GM06990 (cell line): ENCODE measurements around the gene TPT1.

Source experiments
- DNase-seq: peaks from one replicate; pipeline ENCODE4 v3.0.0-alpha.2; 2011; ENCODE audit not compliant: insufficient read length; ENCODE audit errors: extremely low read depth
- H3K27me3 ChIP-seq: replicated peaks from 2 replicates; pipeline ENCODE4 v1.6.0; 2011; ENCODE audit warnings: low read length; ENCODE audit not compliant: control insufficient read depth, insufficient read depth
- H3K36me3 ChIP-seq: 2 replicates; pipeline ENCODE4 v1.5.1; 2011; ENCODE audit warnings: low read length; ENCODE audit not compliant: control insufficient read depth, insufficient read depth
- H3K4me3 ChIP-seq: replicated peaks from 2 replicates; pipeline ENCODE4 v1.5.1; 2011; ENCODE audit warnings: low read depth, mild to moderate bottlenecking, control low read depth, low read length
- TF ChIP-seq, protein P1 (sequence below): IDR thresholded peaks from 2 replicates; pipeline ENCODE4 v1.5.1; 2011; ENCODE audit warnings: low read length, control low read depth, mild to moderate bottlenecking, inconsistent platforms; ENCODE audit not compliant: insufficient read depth, poor library complexity, severe bottlenecking

Gene TPT1

DNA sequence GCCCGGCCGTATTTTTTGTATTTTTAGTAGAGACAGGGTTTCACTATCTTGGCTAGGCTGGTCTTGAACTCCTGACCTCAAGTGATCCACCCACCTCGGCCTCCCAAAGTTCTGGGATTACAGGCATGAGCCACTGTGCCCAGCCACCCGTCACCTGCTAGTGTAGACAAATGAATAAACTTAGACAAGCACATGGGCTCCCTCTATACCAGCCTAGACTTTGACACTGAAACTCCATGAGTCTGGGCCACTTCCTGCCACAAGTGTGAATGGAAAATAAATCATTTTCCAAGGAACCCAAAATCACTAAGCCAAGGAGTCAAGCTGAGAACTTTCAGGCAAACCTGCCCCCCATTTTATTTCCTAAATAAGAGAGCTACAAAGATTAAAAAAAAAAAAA lies 27.0 kb upstream of the TPT1 start:
- no peaks in the 10 kb centered on the region for H3K36me3 ChIP-seq
- no peak overlapping the region for H3K4me3 ChIP-seq
- DNase-seq, result no peak
- H3K27me3 ChIP-seq, result no peaks in the 10 kb centered on the region
- TF ChIP-seq, protein P1, sequence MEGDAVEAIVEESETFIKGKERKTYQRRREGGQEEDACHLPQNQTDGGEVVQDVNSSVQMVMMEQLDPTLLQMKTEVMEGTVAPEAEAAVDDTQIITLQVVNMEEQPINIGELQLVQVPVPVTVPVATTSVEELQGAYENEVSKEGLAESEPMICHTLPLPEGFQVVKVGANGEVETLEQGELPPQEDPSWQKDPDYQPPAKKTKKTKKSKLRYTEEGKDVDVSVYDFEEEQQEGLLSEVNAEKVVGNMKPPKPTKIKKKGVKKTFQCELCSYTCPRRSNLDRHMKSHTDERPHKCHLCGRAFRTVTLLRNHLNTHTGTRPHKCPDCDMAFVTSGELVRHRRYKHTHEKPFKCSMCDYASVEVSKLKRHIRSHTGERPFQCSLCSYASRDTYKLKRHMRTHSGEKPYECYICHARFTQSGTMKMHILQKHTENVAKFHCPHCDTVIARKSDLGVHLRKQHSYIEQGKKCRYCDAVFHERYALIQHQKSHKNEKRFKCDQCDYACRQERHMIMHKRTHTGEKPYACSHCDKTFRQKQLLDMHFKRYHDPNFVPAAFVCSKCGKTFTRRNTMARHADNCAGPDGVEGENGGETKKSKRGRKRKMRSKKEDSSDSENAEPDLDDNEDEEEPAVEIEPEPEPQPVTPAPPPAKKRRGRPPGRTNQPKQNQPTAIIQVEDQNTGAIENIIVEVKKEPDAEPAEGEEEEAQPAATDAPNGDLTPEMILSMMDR, result no peak

DNA sequence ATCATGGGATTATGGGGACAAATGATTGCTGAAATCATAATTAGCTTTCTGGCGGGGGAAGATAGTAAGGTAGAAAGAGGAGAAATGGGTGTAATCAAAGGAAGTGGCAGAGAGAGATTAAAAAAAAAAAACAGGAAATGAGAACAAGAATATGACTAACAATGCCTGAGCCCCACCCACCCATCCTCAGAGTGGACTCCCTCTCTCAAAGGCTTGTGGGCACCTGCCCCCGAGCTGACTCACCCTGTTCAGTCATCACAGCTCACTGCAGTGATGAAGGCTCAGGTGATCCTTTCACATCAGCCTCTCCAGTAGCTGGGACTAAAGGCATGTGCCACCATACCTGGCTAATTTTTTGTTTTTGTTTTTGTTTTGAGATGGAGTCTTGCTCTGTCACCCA lies 26.4 kb upstream of the TPT1 start:
- no peaks in the 10 kb centered on the region for H3K36me3 ChIP-seq
- TF ChIP-seq, protein P1, result no peak
- DNase-seq, result peak; percentile 65
- no peak overlapping the region for H3K4me3 ChIP-seq
- no peaks in the 10 kb centered on the region for H3K27me3 ChIP-seq

DNA sequence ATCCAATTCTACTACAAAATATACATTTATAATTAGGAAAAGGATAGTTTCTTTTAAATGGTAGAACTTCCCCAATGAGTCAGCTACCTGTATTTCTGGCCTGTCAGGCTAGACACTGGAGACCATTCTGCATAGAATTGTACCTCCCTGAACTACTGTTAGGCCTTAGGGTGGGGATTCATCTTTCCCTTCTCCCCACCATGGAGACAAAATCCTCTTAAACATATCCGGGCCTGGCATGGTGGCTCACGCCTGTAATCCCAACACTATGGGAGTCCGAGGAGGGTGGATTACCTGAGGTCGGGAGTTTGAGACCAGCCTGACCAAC lies 24.5 kb upstream of the TPT1 start:
- Histone ChIP-seq H3K27me3 (no peaks in the 10 kb centered on the region), H3K36me3 (no peaks in the 10 kb centered on the region), H3K4me3 (no peak overlapping the region)
- TF ChIP-seq, protein P1, result no peak
- DNase-seq, result no peak

DNA sequence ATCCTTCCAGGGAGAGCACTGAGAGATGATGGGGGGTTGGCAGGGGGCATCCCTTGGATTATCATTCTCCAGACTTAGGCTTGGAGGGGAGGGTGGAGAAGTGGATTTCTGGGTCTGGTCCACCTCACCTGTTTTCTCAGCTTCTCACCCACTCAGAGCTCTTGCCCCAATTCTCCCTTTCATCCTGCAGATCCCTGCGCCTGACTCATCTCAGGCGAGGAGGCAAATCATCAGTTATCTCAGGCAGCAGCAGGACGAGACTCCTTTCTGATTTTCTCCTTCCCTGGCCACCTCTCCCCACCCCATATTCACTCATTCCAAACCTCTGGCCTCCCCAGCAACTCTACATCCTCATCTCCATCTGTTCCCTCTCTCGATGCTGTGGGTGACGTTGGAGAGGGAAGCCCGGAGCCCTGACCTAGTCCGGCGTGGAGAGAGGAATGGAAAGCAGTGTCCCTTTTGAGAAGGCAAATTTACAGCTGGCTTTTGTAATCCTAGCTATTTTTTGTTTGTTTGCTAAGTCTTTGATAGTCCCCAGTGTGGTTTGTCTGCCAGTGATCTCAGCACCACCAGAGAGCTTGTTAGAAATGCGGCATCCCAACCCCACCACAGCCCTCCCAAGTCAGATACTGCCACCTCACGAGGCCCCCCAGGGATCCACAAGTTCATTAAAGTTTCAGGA lies 24.0 kb upstream of the TPT1 start:
- no peak for DNase-seq
- TF ChIP-seq, protein P1, result no peak
- Histone ChIP-seq H3K27me3 (no peaks in the 10 kb centered on the region), H3K4me3 (no peak overlapping the region), H3K36me3 (no peaks in the 10 kb centered on the region)

DNA sequence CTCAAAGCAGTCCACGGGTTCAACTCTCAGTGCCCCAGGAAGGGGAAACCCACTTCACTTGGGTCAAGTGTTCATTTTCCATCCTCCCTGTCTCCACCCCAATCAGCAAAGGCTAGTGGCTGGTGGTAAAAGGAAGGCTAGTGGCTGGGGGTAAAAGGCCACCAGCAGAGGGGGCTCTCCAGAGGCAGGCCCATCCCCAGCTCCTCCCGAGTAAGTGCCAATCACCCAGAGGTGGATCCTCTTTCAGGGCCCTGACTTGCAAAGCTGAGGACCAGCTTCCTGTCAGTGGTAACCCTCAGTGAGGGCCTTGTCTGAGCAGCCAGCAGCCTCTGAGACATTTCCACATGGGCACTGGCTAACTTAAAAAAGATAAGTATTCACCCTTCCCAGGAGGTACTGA lies 22.0 kb upstream of the TPT1 start:
- no peak overlapping the region for H3K4me3 ChIP-seq
- DNase-seq, result no peak
- H3K27me3 ChIP-seq, result no peaks in the 10 kb centered on the region
- TF ChIP-seq, protein P1, result no peak
- H3K36me3 ChIP-seq, result no peaks in the 10 kb centered on the region; the same call in 1 of the 2 replicates

DNA sequence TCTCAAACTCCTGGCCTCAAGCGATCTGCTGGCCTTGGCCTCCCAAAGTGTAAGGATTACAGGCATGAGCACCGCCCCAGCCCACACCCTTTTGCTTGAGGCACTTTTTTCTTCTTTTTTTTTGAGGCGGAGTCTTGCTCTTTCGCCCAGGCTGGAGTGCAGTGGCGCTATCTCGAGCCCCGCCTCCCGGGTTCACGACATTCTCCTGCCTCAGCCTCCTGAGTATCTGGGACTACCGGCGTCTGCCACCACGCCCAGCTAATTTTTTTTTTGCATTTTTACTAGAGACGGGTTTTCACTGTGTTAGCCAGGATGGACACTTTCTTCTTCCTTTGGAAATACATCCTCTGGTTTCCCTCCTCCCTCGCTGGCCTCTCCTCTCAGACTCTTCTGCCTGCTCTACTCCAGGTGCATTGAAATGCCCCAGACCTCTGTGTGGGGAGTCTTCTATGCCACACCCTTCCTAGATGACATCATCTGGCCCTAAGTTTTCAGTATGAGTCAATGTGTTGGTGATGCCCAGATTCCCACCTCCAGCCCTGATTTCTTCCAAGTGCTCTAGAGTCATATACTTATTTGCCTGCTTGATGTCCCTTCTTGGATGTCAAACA lies 20.7 kb upstream of the TPT1 start:
- TF ChIP-seq, protein P1, result no peak
- Histone ChIP-seq H3K36me3 (no peaks in the 10 kb centered on the region; the same call in 1 of the 2 replicates), H3K27me3 (no peaks in the 10 kb centered on the region), H3K4me3 (no peak overlapping the region)
- no peak for DNase-seq
